Measurements from ENCODE around the gene IQCB1.
"Not testable (repeated sequence)": the region's sequence is repeated elsewhere in the genome, so short reads cannot be mapped to it uniquely, and the experiment has no call there.

The IQCB1 gene

GRCh38 chr3:121747976-121748375 lies 86.9 kb downstream of the IQCB1 start:
- no peak for DNase-seq

- not testable (repeated sequence) for DNase-seq
Measured at GRCh38 chr3:121743106-121743505, 91.8 kb downstream of the IQCB1 start.

GRCh38 chr3:121740896-121741295 lies 94.0 kb downstream of the IQCB1 start:
- no peak for DNase-seq

- no peak for DNase-seq
Measured at GRCh38 chr3:121739902-121740301, 95.0 kb downstream of the IQCB1 start.

- DNase-seq = no peak
Measured at GRCh38 chr3:121737644-121738043, 97.2 kb downstream of the IQCB1 start.

GRCh38 chr3:121736112-121736511 lies 98.7 kb downstream of the IQCB1 start:
- no peak for DNase-seq

- DNase-seq = no peak
Measured at GRCh38 chr3:121735047-121735696, 99.7 kb downstream of the IQCB1 start.

- no peak for DNase-seq
Measured at GRCh38 chr3:121730940-121731687, 103.7 kb downstream of the IQCB1 start.

- no peak for DNase-seq
Measured at GRCh38 chr3:121724130-121724529, 110.7 kb downstream of the IQCB1 start.

- DNase-seq = no peak
Measured at GRCh38 chr3:121723485-121723884, 111.4 kb downstream of the IQCB1 start.

GRCh38 chr3:121722411-121722810 lies 112.4 kb downstream of the IQCB1 start:
- no peak for DNase-seq

GRCh38 chr3:121720163-121720562 lies 114.7 kb downstream of the IQCB1 start:
- no peak for DNase-seq
